Neuron (in vitro differentiated cells): ENCODE measurements around the gene CNTNAP2.
"Not testable (repeated sequence)": the region's sequence is repeated elsewhere in the genome, so short reads cannot be mapped to it uniquely, and the experiment has no call there.

Source experiments
- H2AFZ ChIP-seq: one replicate; pipeline ENCODE4 v1.6.1; 2013; ENCODE audit warnings: low read depth, mild to moderate bottlenecking, inconsistent platforms, low read length, moderate library complexity
- H3K27me3 ChIP-seq: one replicate; pipeline ENCODE4 v1.6.1; 2013; ENCODE audit warnings: low read length; ENCODE audit not compliant: insufficient read depth
- H3K36me3 ChIP-seq: one replicate; pipeline ENCODE4 v1.6.1; 2013; ENCODE audit warnings: low read length; ENCODE audit not compliant: insufficient read depth
- H3K4me1 ChIP-seq: one replicate; pipeline ENCODE4 v1.6.1; 2013; ENCODE audit warnings: low read length; ENCODE audit not compliant: insufficient read depth
- H3K4me3 ChIP-seq: 2 replicates; pipeline ENCODE4 v1.5.1; 2013; ENCODE audit warnings: mild to moderate bottlenecking, low read length, moderate library complexity
- H3K9me3 ChIP-seq: one replicate; pipeline ENCODE4 v1.6.1; 2013; ENCODE audit warnings: low read length

Gene CNTNAP2

DNA sequence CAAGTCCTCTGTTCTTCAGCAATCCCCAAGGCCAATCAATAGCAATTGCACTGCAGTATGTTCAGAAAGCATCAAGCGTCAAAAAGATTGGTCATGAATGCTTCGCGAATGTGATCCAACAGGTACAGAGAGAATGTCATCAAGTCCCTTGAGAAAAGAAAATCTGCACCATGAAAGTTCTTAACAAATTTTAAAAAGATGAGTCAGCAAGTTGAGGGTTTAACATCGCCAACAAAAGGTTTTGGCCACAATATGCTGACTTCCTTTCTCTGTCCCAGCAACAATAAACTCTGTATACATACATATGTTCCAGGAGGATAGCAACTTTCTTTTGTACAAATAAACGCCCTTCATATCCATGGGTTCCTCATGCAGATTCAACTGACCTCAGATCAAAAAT is 2305.4 kb downstream of the CNTNAP2 start:
- Histone ChIP-seq H2AFZ (no peak overlapping the region), H3K4me1 (no peaks in the 10 kb centered on the region), H3K4me3 (no peak overlapping the region), H3K27me3 (no peaks in the 10 kb centered on the region), H3K9me3 (peaks cover 4% of the 10 kb centered on the region), H3K36me3 (no peaks in the 10 kb centered on the region)

DNA sequence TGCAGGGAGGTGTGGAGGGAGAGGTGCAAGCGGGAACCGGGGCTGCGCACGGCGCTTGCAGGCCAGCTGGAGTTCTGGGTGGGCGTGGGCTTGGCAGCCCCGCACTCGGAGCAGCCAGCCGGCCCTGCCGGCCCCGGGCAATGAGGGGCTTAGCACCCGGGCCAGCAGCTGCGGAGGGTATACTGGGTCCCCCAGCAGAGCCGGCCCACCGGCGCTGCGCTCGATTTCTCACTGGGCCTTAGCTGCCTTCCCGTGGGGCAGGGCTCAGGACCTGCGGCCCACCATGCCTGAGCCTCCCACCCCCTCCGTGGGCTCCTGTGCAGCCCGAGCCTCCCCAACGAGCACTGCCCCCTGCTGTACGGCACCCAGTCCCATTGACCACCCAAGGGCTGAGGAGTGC is 2309.8 kb downstream of the CNTNAP2 start:
- H2AFZ ChIP-seq, H3K36me3 ChIP-seq, H3K4me1 ChIP-seq, H3K27me3 ChIP-seq, H3K4me3 ChIP-seq, H3K9me3 ChIP-seq: not testable (repeated sequence)

DNA sequence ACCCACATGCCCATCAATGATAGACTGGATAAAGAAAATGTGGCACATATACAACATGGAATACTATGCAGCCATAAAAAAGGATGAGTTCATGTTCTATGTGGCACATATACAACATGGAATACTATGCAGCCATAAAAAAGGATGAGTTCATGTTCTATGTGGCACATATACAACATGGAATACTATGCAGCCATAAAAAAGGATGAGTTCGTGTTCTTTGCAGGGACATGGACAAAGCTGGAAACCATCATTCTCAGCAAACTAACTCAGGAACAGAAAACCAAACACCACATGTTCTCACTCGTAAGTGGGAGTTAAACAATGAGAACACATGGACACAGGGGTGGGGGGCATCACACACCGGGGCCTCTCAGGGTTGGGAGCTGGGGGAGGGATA is 2314.1 kb downstream of the CNTNAP2 start:
- not testable (repeated sequence) for H2AFZ ChIP-seq, H3K36me3 ChIP-seq, H3K27me3 ChIP-seq, H3K9me3 ChIP-seq, H3K4me1 ChIP-seq, H3K4me3 ChIP-seq

DNA sequence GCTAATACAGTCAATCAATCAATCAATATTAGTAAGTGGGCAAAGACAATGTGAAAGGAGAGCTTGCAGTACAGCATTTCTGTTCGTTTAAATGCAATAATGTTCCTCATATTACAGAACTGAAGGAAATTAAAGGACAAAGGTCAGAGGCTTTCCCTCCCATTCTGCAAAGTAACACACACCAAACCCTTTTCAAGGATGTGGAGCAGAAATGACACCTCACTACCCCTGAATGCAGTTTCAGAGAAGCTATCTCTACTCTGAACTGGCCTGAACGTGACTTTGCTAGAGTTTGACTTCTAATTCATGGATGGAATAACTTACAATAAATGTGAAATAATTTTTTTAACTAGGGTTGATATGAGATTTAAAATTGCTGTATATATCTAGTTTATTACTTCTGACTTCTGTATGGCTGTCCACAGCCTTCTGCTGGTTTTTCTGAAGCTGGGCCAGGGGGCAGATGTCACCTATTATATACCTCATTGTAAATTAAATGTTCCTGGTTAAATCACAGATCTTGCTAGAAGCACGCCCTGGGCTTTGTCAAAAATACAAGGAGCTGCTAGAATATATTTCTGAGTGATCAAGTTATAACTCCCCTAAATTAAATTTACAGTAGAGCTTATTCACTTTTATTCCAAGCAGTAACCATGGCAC is 2317.1 kb downstream of the CNTNAP2 start:
- Histone ChIP-seq H3K9me3 (peaks cover 2% of the 10 kb centered on the region), H3K27me3 (no peaks in the 10 kb centered on the region), H2AFZ (no peak overlapping the region), H3K36me3 (no peaks in the 10 kb centered on the region), H3K4me3 (no peak overlapping the region), H3K4me1 (no peaks in the 10 kb centered on the region)

DNA sequence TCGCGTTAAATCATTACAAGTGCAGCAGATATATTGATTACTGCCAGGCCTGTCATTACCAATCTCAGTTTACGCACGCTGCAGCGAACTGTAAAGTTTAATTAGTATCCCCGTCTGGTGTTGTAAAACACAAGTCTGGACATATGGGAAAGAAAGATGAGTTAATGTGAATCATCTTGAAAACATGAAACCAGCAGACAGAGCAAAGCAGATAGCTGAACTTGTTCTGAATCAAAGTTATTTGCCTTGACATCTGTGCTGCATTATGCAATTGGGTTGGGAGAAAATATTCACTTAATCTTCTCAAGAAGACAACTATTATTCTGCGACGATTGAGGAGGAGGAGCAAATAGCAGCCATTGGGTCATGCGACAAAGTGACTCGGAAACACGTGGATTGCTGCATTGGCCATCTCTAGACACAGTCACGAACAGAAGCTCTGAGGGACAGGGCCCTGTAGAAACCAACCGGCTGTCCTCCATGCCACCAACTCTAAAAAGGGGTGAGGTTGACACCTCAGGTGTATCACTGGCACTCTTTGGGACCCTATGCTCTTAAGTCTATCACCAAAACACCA is 2317.7 kb downstream of the CNTNAP2 start:
- H3K4me3 ChIP-seq = no peak overlapping the region
- no peaks in the 10 kb centered on the region for H3K27me3 ChIP-seq
- H3K36me3 ChIP-seq = no peaks in the 10 kb centered on the region
- H3K4me1 ChIP-seq = no peaks in the 10 kb centered on the region
- H3K9me3 ChIP-seq = peaks cover 2% of the 10 kb centered on the region
- H2AFZ ChIP-seq = no peak overlapping the region

DNA sequence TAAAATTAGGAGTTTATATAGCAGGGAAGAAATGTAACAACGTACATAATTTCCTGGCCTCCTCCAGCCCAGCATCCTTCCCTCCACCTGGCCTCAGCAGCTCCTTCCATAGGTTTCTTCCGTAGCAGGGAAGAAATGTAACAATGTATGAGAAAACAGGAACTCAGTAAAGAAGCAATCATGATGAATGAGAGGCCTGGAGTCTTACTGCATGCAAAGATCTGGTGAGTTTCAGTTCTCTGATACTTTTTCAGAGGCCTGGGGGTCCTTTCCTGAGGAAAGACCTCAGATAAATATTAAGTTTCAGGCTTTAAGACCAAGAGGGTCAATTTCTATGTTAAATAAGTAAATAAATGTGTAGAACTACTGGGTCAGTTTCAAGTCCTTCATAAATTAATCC is 2318.3 kb downstream of the CNTNAP2 start:
- peaks cover 2% of the 10 kb centered on the region for H3K9me3 ChIP-seq
- H3K4me1 ChIP-seq = no peaks in the 10 kb centered on the region
- H3K4me3 ChIP-seq = no peak overlapping the region
- H3K36me3 ChIP-seq = no peaks in the 10 kb centered on the region
- H3K27me3 ChIP-seq = no peaks in the 10 kb centered on the region
- no peak overlapping the region for H2AFZ ChIP-seq

DNA sequence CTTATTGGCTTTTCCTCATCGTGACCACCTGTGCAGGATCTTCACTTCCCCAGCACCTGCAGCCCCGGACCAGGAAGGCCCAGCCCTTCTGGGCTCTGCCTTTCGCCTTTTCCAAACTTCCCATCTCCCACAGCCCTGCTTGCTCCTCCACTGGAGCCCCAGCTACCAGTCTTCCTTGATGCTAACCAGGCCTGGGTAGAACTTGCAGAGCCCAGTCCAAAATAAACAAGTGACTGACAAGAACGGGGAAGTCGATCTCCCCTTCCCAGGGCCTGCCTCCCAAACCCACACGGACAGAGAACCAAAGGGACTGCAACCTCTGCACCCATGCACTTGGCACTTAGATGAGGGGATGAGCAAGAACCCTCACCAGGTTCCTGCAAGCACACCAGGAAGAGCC is 2319.1 kb downstream of the CNTNAP2 start:
- no peak overlapping the region for H3K4me3 ChIP-seq
- H3K36me3 ChIP-seq = no peaks in the 10 kb centered on the region
- H3K27me3 ChIP-seq = no peaks in the 10 kb centered on the region
- no peaks in the 10 kb centered on the region for H3K4me1 ChIP-seq
- peaks cover 2% of the 10 kb centered on the region for H3K9me3 ChIP-seq
- no peak overlapping the region for H2AFZ ChIP-seq

DNA sequence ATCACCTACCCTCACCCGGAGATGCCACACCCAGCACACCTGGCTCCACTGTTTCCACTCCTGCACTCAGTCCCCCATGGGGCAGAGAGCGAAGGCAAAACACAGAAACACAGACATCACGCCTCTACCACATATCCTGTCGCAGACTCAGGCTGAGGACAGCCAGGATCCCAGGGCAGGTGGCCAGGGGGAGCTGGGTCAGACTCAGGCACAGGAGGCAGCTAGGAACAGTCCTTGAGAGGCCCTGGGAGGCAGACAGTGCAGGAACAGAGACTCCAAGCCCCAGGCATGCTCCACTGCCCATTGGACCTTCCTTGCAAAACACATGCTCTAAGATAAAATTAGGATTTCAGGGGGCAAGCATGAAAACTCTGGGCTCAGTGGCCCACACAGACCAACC is 2319.5 kb downstream of the CNTNAP2 start:
- H3K27me3 ChIP-seq = no peaks in the 10 kb centered on the region
- no peak overlapping the region for H3K4me3 ChIP-seq
- H2AFZ ChIP-seq = no peak overlapping the region
- H3K9me3 ChIP-seq = peaks cover 2% of the 10 kb centered on the region
- no peaks in the 10 kb centered on the region for H3K36me3 ChIP-seq
- no peaks in the 10 kb centered on the region for H3K4me1 ChIP-seq

DNA sequence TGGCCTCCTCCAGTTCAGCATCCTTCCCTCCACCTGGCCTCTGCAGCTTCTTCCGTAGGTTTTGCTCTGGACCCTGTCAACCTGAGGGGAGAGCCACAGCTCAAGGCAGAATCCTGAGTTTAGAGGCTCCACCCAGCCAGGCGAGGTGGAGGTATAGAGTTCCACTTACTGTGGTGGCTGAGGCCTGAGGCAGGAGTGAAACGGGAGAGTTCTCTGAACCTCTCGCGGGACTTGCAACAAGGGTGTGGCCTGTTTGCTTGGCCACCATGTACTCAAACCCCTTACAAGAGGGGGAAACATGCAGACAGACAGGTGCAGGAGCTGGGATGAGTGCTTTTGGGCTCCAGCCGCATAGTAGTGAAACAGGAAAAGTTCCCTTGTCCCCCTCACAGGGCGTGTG is 2320.0 kb downstream of the CNTNAP2 start:
- Histone ChIP-seq H3K4me1 (no peaks in the 10 kb centered on the region), H3K9me3 (peaks cover 2% of the 10 kb centered on the region), H3K27me3 (no peaks in the 10 kb centered on the region), H3K36me3 (no peaks in the 10 kb centered on the region), H2AFZ (no peak overlapping the region), H3K4me3 (no peak overlapping the region)

DNA sequence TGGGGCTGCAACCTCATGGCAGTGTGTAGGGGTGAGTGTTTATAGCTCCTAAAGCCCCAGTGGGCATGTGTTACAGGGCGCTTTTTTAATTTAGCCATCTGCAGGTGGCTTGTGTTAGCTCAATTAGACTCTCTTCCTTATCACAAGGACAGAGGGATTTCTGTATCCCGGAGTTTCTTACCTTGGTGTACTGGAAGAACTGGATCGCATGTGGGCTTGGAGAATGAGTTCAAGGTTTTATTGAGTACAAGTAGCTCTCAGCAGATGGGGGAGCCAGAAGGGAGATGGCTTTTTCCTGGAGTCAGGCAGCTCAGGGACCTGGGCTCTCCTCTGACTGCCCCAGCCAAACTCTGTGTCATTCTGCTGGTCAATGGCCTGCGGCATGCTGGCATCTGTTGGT is 2320.4 kb downstream of the CNTNAP2 start:
- peaks cover 2% of the 10 kb centered on the region for H3K9me3 ChIP-seq
- H3K36me3 ChIP-seq = no peaks in the 10 kb centered on the region
- H3K27me3 ChIP-seq = no peaks in the 10 kb centered on the region
- no peak overlapping the region for H3K4me3 ChIP-seq
- H3K4me1 ChIP-seq = no peaks in the 10 kb centered on the region
- no peak overlapping the region for H2AFZ ChIP-seq

DNA sequence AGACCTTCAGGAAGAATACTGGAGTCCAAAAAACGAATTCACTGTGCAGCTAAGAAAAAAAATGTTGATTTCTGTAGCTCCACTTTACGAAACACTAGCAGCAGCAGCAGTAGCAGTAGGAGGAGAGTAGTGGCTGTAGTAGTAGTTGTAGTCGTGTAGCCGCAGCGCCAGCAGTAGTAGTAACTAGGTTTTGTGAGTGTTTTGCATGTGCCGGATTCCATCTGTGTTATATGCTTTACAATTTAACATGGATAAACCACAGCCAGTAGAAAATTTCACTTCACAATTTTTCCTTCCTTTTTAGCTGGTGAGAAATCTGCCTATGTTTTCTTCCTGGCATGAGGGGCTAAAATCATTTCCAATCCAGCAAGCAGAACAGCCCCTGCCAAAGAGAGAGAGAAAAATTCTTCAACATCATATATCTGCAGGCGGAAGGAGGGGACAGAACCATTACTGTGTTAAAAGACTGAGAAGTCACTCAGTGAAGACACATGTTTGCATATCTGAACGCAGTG is 2325.6 kb downstream of the CNTNAP2 start:
- Histone ChIP-seq H3K9me3 (peaks cover 10% of the 10 kb centered on the region), H3K4me1 (no peaks in the 10 kb centered on the region), H2AFZ (no peak overlapping the region), H3K36me3 (no peaks in the 10 kb centered on the region), H3K27me3 (no peaks in the 10 kb centered on the region), H3K4me3 (no peak overlapping the region)

DNA sequence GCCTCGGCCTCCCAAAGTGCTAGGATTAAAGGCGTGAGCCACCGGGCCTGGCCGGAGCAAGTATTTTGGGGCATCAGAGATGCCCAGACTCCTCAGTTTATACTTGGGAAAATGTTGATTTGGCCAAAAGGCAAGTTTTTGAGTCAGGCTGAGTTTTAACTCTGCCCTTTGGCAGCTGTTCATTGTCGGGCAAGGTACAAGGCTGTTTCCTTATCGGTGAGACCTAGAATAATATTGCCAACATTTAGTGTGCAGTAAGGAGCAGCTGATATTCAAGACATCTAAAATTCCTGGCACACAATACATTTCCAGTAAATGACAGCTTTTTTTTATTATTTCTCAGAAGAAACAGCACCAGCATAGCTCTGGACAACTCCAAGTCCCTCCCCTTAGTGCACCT is 2326.3 kb downstream of the CNTNAP2 start:
- Histone ChIP-seq H3K4me1 (no peaks in the 10 kb centered on the region), H3K4me3 (no peak overlapping the region), H3K36me3 (no peaks in the 10 kb centered on the region)

DNA sequence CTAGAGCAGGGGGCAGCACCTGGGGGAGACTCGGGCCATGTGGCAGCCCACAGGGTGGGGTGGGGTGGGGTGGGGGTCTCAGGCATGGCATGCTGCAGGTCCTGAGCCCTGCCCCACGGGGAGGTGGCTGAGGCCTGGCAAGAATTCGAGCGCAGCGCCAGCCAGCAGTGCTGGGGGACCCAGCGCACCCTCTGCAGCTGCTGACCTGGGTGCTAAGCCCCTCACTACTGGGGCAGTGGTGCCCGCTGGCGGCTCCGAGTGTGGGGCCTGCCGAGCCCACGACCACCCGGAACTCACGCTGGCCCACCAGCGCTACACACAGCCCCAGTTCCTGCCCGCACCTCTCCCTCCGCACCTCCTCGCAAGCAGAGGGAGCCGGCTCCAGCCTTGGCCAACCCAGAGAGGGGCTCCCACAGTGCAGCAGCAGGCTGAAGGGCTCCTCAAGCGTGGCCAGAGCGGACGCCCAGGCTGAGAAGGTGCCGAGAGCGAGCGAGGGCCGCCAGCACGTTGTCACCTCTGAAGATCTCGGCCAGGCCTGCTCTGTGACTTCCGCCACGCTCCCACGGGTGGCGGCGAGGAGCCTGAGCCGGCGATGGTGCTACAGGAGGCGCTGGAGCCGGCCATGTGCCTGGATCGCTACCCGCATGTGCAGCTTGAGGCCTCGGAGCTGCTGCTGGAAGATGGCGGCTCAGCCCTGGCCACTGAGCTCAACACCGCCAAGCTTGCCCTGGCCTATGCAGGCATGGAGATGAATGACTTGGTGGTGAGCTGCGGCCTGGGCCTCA is 2328.9 kb downstream of the CNTNAP2 start:
- Histone ChIP-seq H3K4me3 (no peak overlapping the region), H3K27me3 (no peaks in the 10 kb centered on the region), H3K4me1 (no peaks in the 10 kb centered on the region), H3K9me3 (peaks cover 8% of the 10 kb centered on the region), H2AFZ (no peak overlapping the region), H3K36me3 (no peaks in the 10 kb centered on the region)

More for the DNA sequence above, 2326.3 kb downstream of the CNTNAP2 start:
- H3K9me3 ChIP-seq = peaks cover 9% of the 10 kb centered on the region
- no peaks in the 10 kb centered on the region for H3K27me3 ChIP-seq
- no peak overlapping the region for H2AFZ ChIP-seq
